Measurements from ENCODE around the gene BSND.
A peak's percentile ranks its signal among the peaks of the same experiment; 100 is the strongest.

BSND gene

DNA sequence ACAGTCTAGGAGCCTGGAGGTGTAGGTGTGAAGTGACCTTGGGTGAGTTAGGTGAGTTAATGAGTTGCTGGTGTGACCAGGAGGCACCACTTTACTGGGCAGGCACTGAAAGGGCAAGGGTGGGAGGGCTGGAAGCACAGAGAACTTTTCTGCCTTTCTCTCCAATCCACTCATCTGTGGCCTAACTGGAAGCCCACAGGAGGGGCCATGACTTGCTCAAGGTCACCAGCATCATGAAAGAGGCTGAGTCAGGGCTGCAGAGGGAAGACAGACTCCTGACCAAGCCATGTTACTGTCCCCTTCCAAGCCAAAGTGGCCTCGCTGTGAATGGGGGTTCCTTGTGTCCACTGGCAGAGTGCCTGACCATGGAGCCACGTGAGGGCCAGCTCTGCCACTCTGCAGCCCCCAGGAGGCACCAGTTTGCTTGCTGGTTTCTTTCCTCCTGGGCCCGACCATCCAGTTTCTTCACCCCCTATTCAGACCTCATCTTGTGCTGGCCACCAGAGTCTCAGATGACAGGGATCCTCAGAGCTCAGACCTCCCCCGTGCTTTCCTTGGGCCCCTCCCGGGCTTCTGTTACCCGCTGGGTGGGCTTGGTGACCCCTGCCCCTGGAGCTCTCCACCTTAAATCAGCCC, 4.3 kb upstream of the BSND start:
- DNase-seq: no peak

DNA sequence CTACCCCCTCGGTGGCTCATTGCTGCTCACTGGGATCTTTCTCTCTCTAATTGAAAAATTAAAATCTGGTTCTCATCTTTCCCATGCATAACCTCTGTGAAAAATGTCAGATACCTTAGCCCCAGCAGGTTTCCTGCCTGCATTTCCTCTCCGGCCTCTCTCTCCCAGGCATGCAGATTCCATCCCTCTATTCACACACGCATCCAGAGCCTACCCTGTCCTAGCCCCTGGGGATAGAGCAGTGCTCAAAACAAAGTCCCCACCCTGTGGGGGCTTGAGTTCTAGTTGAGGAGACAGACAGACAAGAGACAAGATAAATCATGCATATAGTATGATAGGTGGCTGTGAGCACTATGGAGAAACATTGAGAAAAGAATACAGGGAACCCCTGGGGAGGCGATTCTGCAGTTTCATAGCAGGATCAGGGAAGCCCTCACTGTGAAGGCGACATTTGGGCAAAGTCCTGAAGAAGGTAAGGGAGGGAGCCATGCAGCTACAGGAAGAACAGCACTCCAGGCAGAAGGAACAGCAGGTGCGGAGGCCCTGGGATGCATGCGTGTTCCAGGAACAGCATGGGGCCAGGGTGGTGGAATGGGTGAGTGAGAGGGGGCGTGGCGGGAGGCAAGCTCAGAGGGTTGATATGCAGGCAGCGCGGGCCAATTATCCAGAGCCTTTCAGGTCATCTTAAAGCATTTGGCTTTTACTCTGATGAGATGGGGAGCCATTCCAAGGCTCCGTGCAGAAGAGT, 3.5 kb upstream of the BSND start:
- DNase-seq: no peak

DNA sequence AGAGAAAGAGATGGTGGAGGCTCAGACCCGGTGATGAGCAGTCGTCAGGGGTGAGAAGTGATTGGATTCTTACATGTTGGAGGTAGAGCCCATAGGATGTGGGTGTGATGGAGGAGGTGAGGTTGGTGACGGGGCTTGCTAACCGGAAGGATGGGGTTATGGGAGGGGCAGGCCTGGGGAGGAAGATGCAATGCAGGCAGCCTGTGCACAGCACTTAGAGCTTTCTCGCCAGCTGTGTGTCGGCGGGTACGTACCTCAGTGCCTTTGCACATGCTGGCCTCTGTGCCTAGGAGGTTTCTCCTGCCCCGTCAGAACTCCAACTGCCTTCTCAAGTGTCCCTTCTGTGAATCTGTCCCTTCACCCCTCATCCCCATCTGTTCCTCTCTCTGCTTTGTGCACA, 2.9 kb upstream of the BSND start:
- no peak for DNase-seq

DNA sequence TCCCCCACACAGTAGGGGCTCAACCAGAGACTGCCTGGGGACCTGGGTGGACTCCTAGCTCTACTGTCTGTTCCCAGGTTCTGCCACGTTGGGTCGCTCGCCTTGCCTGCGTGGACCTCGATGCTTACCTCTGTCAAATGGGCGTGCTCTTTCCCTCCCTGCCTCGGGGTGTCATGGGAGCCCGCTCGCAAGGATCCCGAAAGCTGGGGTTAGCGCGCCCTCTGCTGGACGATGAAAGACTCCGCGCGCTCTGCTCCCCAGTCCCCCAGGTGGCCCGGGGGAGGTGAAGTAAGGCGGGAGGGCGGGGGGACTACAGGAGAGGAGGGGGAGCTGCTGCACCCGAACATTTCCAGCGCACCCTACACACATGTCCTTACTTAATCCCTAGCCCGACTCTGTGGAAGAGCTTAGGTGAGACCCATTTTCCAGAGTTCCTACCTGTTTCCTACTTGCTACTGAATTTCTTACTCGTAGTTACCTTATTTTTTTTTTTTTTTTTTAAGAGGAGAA, 2.3 kb upstream of the BSND start:
- DNase-seq: peak; percentile 49 to 54

DNA sequence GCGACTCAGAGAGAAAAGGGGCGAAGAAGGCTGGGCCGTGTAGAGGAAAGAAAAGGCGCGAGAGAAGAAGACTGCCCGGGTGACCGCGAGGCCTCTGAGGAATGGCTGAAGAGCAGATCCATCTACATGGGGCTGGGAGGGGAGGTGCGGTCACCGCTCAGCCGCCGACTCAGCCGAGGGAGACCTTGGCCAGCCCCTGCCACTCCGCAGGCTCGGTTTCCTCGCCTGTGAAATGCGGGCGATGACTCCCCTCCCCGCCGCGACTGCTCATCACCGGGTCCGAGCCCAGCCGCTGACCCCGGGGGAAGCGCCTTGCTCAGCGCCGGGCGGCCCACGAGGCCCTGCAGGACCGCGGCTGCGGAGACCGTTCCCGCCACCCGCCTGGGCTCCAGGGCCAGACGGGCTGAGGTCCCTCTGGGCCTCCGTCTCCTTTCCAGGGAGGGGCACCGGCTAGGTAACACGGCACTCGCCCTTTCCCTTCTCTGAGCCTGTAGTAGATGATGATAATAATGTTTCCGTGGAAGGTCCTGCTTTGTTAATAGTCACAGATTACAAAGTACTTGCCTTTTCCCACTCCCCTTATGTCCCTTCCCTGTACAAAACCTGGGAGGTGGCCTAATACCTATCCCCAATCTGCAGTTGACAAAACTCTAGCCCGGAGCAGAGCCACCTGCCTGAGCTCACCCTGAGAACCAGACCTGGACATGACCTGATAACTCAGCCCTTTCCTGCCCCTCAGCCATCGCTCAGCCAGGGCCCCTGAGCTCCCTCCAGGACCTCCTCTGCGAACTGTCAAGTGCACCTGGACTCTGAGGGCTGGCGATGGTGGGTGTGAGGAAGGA, 1.6 kb upstream of the BSND start:
- no peak for DNase-seq

DNA sequence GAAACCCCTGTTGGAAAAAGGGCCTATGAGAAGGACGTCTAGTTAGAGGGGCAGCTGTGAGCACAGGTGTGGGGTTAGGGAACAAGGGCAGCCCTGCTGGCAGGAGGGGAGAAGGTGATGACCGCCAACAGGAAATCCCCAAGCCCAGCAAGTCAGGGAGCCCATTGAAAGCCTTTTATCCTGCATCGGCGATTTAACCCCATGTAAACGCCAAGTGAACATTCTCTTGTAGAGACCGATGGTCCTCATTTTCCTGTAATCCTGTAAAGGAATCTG, 1.1 kb upstream of the BSND start:
- DNase-seq: no peak

DNA sequence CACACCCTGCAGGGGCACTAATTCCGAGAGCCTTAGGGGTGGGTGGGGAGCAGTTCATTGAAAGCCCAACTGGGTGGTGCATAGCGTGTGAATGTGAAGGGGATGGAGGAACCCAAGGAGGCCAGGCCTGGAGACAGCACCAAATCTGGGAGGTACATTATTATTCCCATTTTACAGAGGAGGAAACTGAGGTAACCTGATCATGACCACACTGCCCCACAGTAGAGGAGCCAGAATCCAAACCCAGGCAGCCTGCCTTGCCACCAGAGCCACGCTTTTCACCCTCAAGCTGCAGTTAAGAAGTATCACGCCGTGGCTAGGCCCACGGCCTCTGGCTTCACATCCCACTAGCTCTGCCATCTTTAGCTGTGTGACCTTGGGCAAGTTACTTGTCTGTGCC, 633 bp upstream of the BSND start:
- no peak for DNase-seq

DNA sequence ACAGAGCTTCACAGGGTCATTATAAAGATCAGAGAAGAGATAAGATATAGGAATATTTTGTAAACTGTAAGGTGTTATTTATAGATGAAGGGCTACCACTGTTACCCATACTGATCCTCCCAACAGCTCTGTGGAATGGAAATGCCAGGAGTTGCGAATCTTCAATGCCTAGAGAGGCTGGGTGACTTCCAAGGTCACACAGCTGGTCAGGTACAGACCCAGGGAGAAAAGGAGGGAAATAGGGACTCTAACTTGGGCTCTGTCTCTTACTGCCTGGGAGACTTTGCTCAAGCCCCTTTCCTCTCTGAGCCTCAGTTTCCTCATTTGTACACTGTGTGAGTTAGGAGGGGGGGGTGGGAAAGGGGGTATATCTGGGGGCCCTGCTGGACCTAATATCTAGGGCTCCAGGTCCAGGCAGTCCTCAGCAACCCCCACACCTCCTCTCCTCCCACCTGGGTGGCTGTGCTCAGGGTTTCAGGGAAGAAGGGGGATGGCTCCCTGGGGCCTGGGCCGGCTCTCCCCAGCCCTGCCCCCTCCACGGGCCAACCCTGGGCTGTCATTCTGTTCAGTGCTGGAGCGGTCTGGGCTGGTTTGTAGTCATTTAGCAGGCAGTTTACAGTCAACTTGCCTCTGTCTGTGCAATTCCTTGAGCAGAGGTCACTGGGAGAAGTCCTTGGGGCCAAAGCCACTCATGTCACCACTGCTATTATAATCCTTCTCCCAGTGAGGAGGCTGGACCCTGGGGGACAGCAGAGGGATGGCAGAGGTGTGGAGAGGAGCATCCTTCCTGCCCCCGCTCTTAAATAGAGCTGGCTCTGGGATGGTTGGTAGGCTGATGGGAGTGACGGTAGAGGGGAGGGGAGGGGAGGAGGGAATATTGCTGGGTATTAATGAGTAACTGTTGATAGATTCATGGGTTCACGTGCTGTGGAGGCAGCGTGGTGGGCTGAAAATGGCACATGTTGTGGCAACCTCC, 1.7 kb downstream of the BSND start:
- no peak for DNase-seq

DNA sequence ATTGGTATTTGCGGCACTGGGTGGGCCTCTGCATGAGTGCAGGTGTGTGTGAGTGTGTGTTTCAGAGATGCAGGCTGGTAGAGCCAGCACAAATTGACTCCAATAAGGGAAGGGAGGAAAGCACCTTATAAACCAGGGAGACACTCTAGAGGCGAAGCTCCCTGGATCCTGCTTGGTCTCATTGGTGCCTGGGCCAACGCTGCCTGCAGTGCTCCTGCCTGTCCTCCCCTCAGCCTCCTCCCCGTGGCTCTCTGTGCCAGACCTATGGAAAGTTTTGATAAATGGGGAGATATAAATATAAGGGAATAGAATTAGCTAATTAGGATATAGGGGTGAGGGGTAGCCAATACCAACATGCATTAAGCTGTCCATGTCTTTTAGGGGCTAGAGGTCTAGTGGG, 2.6 kb downstream of the BSND start:
- no peak for DNase-seq

DNA sequence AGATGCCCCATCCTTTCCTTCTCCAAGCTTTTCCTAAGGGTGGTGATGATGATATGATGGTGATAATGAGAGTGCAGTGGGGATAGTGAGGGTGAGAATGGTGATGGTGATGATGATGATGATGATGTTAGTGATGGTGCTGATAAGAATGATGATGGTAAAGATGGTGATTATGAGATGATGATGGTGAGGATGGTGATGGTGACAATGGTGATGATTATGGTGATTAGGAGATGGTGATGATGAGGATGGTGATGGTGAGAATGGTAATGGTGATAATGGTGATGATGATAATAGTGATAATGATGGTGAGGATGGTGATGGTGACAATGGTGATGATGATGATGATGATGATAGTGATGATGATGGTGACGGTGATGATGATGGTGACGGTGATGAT, 4.0 kb downstream of the BSND start:
- DNase-seq: no peak

DNA sequence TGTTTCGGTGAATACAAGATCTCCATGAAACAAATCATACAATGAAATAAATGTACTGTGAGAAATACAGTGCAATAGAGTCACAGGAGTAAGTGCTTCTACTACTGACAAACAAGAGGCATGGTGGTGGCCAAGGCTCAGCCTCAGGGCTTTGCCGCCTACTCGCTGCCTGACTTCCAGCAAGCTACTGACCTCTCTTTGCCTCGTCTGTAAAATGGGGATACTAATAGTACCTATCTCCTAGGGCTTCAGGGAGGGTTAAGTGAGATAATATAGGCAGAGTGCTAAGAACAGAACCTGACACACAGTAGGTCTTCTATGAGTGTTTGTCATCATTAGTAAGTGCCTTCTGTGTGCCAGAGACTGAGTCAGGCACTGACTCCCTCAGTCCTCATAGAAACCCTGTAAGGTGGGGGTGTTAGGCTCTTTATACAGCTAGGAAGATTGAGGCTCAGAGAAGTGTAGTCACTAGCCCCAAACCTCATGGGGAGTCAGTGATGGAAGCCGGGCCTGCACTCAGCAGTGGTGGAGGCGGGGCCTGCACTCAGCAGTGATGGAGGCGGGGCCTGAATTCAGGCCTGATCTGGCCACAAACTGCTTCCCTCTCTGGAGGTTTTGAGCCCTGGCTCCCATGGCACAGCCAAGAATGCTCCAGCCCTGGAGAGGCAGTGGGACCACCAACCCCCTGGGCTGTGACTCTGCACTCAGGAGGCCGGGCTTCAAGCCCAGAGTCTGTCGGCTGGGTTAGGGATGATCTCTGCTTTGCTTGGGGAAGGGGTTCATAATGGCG, 6.8 kb downstream of the BSND start:
- DNase-seq: no peak

DNA sequence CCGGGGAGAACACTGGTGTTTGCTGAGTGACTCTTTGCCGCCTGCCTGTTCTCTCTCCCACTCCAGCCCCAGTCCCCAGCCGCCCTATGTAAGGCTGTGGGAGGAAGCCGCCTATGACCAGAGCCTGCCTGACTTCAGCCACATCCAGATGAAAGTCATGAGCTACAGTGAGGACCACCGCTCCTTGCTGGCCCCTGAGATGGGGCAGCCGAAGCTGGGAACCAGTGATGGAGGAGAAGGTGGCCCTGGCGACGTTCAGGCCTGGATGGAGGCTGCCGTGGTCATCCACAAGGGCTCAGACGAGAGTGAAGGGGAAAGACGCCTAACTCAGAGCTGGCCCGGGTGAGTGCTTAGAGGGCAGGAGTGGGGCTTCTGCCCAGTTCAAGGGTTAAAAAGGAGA, 8.2 kb downstream of the BSND start:
- DNase-seq: no peak

DNA sequence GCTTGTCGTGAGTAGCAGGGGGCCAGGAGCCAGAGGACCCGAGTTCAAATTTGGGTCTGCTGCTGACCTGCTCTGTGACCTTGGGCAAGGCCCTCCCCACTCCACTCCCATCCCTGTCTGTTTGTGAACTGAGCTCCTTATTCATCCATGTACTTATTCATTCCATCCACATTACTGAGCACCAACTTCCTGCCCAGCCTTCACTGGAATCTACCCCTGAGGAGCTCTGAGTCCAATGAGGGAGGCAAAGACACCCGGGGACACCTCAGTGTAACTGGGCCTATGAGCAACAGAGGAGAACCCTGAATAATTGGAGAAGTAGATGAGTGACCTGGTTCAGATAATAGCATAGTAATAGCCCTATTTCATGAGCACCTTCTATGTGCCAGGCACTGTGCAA, 8.9 kb downstream of the BSND start:
- DNase-seq: no peak

DNA sequence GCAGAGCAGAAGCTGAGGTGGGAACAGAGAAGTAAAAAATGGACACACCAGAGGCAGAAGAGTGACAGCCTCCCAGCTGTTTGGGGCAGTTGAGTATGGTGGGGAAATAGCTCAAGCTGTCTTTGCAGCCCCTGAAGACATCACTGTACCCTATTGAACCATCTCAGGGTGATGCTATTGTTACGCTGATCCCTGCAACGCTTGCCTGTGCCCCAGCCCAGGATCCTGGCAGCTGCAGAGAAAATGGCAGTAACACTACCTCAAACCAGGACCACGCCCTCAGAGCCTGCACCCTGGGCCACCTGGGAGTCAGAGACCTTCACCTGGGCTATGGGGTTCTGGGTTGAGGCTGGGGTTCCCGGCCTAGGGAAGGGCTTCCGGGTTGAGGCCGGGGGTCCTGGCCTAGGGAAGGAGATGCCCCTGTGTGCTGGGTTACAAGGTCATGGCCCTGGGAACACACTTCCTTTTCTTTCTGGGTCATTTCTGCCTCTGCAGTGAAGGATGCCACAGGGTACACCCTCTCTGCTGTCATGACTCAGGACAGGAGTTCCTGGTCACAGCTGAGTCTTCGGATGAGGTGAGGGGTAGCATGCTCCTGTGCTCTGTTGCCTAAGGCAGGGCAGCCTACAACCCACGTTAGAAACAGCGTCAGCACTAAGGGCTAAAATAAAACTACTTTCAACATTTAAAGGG, 11.6 kb downstream of the BSND start:
- no peak for DNase-seq

DNA sequence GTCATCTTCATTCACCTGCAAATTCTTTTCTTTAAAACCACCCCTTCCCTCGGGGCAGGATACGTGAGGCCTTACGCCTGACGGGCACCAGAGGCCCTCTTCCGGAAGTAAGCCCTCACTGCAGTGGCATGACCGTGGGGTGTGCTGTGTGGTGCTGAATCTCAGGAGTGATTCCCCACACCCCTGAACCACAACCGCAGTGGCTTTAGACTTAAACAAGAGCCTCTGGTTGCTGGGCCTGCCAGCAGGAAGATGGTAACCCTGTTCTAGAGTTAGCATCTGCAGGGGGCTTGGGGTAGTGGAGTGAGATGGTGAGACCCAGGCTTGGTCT, 12.1 kb downstream of the BSND start:
- no peak for DNase-seq

DNA sequence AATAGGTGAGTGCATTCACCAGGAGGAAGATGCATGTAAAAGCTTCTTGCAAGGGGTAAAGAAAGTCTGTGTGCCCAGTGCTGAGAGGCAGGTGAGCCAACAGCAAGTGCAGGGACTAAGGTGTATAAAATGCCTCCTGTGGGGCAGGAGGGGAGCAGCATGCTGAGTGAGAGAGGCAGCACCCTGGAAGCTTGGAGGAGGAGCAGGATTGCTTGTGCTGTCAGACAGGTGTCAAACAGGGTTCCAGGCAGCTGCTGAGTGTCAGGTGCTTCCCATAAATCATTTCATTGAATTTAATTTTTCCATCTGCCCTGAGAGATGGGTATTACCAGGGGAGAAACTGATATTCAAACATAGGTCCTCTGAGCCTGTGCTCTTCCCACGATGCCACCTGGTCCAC, 13.9 kb downstream of the BSND start:
- no peak for DNase-seq

DNA sequence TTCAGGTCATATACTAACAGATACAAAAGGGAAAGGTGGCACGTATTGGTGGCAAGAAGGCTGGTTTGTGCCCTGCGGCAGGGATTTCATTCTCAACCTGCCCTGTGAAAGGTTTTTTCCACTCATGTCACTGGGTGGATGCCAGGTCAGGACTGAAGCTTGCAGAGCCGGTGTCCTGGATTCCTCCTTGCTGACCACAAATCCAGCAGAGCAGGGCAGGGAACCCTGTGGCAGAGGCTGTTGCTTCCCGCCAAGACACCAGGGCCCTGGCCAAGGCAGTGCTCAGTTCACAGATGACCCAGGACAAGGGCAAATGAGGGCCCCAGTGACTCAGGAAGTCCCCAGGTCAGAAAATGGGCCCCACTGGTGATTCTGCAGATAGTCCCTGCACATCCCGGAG, 16.4 kb downstream of the BSND start:
- DNase-seq: no peak

DNA sequence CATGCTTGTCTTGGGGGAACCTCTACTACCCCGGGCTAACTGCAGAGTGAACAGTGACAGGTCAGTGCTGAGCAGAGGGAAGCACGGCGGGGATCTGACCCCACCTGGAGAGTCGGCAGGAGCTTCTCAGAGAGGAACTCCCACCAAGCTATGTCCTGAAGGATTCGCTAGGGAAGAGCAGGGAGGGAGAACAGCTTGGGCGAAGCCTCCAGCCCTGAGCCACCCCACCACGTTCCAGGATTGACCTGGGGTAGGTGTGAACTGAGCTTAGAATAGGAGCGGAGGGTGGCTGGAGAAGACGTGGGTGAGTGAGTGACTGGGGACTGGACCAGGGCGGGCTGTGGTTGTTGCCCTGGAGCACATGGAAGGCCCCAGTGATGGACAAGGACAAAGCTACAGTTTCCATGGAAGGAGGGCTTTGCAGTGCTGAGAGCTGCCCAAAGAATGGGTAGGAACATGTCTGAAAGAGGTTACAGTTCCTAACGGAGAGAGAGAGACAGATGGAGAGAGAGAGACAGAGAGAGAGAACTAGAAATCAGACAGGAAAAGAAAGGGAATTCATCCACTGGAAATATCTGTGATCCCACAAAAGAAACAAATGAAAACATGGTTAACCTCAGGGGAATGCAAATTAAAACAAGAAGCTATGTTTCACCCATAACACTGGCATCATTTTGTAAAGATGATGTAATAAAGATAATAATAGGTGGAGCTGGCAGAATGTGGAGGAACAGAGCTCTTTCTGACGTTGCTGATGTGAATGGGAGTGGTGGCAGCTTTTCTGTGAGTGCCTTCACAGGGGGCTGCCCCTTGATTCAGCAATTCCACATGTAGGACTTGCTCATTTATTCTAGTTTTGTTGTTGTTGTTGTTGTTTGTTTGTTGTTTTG, 17.2 kb downstream of the BSND start:
- no peak for DNase-seq

DNA sequence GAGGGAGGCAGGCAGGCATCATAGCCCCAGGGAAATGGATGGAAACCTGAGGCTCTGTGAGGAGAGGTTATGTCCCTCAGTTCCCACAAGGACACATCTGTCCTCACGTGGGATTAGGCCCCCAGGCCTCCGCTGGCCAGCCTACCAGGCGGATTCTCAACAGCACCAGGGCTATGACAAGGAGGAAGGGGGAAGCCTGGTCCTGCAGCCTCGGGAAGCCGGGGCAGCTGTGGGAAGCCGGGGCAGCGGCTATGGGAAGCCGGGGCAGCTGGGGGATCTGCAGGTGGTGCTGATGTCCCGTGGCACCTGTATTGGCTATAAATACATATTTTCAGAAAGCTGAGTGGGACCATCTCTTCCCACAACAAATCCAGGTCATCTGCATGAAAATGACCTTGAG, 19.7 kb downstream of the BSND start:
- no peak for DNase-seq

DNA sequence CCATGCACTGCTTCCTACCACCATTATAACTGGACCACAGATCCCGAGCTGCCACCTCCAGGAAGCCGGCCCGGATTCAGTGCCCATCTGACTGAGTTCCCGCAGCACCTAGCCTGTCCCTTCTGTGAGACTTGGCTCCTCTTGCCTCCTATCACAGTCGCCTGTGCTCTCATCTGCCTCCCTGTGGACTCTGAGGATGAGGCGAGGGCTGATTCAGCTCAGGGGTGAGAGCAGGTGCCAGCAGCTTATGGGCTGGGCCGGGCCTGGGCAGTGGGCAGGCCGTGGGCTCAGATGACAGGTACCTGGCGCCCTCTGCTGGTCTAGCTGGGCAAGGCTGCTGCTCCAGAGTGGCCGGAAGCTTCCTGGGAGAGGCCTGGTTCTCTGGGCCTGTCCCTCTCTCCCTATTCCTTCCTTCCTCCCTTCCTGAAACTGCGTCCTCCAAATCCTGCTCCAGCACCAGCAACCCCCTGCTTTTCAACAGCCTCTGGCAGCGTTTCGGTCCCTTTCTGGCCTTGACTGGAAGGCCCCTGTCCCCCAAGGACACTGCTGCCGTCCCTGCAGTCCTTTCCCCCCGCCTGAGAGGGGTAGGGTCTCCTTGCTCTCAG, 23.3 kb downstream of the BSND start:
- peak; percentile 38 to 47 for DNase-seq

All from AML-193 (cell line).